HL-60/S4 (cell line): Measurements from ENCODE around the gene TEX13D.

Experiments
- in situ Hi-C: fragments of 300-500 bp; cut with MboI; formaldehyde crosslinking; loops from 2 replicates; pipeline ENCODE4 v1.14.3; 2022; ENCODE audit warnings: low sequenced_read_pairs

Gene TEX13D

DNA sequence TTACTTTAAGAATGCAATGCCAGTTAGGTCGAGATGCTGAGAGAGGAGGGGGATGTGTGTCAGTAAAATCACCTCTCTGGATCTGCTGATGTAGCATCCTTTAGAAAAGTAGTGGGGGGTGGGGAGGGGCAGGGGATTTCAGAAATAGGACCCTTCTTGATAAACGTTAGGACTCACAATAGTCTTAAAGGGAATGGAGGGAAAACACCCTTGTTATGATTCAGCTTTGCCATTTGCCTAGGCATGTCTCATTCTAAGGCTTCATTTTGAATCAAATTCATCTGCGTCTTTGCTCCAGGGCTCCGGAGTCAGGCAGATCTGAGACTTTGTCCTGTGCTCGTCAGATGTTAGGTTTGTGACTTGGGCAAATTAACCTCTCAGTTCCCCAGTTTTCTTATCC, 14.8 kb downstream of the TEX13D start:
- in situ Hi-C loops = no loop called here

GRCh38 chrX:124348182-124348581, 15.7 kb downstream of the TEX13D start:
- in situ Hi-C loops = no loop called here

DNA sequence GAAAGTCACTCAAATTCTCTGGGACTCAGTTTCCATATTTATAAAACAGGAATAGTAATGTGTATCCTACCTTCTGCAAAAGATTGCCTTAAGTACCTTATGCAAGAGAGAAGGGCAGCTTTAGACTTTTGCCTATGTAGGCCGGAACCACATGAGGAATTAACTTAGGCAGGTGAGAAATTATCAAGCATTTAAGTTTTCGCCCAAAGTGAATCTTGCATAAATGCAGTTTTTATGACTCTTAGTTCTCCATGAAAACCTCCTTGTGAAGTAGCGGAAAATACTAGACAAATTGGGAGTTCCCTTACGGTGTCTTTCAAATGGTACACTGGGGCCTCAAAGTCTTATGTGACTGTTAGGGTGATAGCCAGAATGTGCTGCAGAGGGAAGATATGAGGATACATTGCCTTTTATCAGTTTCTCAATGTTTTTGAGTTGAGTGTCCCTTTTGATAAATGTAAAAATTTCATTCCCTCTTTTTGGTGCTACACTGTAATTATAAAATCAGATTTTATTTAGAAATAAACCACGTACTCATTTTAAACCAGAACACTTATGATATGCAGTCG, 16.5 kb downstream of the TEX13D start:
- in situ Hi-C loops = no loop called here

GRCh38 chrX:124354648-124355047, 22.2 kb downstream of the TEX13D start:
- in situ Hi-C loops = no loop called here

- in situ Hi-C loops = no loop called here
Measured at GRCh38 chrX:124358800-124359383, 26.4 kb downstream of the TEX13D start.

GRCh38 chrX:124362072-124362471, 29.6 kb downstream of the TEX13D start:
- in situ Hi-C loops = no loop called here

GRCh38 chrX:124362761-124363160, 30.3 kb downstream of the TEX13D start:
- in situ Hi-C loops = no loop called here

DNA sequence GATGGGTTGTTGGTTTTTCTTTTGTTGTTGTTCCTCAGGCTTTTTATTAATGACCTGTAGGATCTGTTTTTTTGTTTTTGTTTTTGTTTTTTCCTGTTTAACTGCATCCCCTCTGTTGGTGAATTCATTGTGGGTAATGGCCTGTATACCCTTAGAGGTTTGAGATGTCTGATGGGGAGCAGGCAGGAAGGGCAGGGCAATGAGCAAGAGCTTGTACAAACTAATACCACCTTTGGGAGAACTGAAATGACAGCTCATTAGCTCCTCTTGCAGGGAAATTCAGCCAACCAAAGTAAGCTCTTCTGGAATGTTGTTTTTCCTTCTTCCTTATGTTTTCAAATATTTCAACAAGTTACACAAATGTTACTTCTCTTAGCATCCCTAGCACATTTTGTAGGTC, 37.3 kb downstream of the TEX13D start:
- in situ Hi-C loops = no loop called here

GRCh38 chrX:124373348-124373747, 40.9 kb downstream of the TEX13D start:
- in situ Hi-C loops = no loop called here

DNA sequence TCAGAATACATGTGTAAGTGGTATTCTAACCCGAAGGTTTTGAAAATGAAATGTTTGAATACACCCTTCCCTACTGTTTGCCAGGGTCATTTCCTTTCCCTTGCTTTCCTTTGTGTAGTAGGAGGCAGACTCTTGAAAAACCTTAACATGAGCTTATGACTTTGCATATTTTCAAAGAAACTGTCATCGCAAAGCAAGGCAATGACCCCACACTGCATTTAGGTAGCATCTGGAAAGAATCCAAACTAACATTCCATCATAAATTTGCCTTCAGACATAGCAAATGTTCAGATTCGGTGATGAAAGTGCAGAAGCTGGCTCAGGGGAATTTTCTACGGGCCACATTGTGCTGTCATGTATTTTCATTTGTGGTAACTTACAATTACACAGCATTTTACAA, 46.2 kb downstream of the TEX13D start:
- in situ Hi-C loops = no loop called here

GRCh38 chrX:124383354-124383753, 50.9 kb downstream of the TEX13D start:
- in situ Hi-C loops = no loop called here

DNA sequence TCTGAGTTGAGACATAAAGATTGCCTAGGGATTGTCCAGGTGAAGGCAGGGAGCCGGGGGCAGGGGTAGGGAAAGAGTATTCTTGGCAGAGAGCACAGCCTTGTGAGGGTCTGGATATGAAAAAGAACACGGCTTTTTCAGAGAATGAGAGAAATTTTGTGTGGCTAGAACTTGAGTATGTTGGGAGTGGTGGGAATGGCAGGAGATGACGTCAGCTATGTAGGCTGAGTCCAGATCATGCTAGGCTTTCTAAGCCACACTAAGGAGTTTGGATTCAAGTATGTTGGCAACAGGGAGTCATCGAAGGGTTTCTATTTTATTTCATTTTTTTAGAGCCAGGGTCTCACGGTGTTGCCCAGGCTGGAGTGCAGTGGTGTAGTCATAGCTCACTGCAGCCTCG, 53.9 kb downstream of the TEX13D start:
- in situ Hi-C loops = no loop called here
